Measurements from ENCODE around the gene OTOGL. TPM values are rescaled to one million over a fixed set of nuclear protein-coding genes. Genes with fewer than 3 reads are reported as not detected.

Gene OTOGL, protein sequence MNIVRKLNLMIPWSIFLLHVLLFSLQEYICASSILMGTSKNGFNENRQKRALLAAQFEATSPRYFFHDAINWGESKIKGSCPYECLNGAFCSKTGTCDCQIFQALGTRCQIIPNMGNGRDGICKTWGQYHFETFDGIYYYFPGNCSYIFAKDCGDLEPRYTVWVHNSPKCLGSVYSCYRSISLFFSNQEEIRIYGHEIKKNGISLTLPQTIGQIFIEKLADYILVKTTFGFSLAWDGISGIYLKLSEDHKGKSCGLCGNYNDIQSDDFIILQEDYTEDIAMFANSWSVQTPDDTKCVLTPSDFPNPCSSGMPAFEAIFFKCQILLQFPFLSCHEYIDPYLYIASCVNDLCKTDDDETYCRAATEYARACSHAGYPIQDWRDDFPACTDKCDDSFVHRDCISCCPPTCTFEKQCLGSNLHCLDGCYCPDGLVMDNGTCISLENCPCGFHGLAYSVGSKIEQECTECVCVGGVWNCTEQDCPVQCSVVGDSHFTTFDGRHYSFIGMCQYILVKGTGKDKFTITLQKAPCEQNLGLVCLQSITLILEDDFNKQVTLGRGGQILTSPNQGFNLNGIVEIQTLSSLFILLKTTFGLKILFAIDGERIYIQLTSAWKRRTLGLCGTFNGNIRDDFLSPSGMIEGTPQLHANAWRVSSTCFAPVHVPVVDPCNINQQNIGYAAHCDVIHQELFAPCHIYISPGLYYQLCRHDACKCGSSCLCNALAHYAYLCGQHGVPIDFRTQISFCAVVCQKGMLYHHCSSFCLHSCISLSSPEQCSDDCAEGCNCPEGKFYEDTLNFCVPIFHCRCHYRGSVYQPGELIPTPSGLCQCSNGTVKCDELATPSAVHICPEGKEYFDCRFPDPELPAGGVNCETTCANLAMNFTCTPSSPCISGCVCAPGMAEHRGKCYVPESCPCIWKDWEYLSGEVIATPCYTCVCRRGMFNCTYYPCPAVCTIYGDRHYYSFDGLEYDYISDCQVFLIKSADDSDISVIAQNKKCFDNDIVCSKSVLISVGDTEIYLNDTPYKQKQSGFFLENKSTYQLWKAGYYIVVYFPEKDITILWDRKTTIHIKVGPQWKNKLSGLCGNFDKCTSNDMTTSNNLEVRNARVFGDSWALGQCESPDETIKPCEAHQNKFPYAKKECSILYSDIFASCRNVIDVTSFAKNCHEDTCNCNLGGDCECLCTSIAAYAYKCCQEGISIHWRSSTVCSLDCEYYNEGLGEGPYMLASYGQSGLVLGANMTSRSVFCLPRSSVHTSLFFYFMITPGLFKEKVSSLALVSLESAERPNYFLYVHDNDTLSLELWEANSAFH (N-terminal part only)
- total RNA-seq (not detected), polyA plus RNA-seq (not detected)

DNA sequence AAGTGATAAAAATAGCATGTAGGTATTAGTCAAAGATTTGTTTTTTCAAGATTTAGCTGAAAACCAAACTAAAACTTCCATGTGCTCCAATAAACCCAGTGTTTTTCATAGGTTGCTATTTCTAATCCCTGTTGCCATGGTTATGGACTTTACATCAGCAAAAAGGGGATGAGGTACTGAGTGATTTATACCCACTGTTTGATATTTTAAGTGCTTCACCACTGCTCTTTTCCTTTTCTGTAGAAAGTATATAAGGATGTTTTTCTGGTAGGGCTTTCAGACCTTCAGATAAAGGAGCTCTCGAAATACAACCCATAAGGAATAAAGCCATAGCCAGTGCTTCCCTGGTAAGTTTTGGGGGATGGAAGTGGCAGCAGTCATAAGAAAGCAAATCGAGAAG is at the start of gene OTOGL:
Gene OTOGL, plus strand, starts transcription at position 279 of the 400 bp plus-strand sequence. CDS start 109,895 bp downstream, outside the sequence.
- Histone ChIP-seq H3K27me3 (ENCODE audit: insufficient read depth, low read length) (no peaks in the 10 kb centered on the region), H3K4me1 (ENCODE audit: insufficient read depth, low read length) (no peaks in the 10 kb centered on the region), H3K36me3 (ENCODE audit: insufficient read depth, low read length) (no peaks in the 10 kb centered on the region), H3K9me3 (ENCODE audit: control insufficient read depth in 1 of 2, low read length in 2 of 2) (no peaks in the 10 kb centered on the region), H3K4me3 (ENCODE audit: low read length in 2 of 2) (no peak within 1 kb of the TSS), H3K27ac (ENCODE audit: low read depth, low read length) (no peak within 1 kb of the TSS)
- Mint-ChIP-seq H3K4me3 (no peak within 1 kb of the TSS), H3K36me3 (no peaks in the 10 kb centered on the region), H3K27ac (no peak within 1 kb of the TSS), H3K27me3 (peaks cover 0 to 1% of the 10 kb centered on the region in 2 donors), H3K9me3 (no peaks in the 10 kb centered on the region), H3K4me1 (no peaks in the 10 kb centered on the region)
- POLR2A ChIA-PET (ENCODE audit: partially characterized antibody): interaction anchor here (1.3 kb wide), 1 partner anchor 15 kb away, joined by 3 read pairs; no protein-coding TSS in a partner anchor
- no peak for DNase-seq
- CTCF ChIA-PET (ENCODE audit: partially characterized antibody): interaction anchor here (0.8 kb wide), 1 partner anchor 21 kb away, joined by 3 read pairs; no protein-coding TSS in a partner anchor
- intact Hi-C loops (cut with micrococcal nuclease): no loop called here

DNA sequence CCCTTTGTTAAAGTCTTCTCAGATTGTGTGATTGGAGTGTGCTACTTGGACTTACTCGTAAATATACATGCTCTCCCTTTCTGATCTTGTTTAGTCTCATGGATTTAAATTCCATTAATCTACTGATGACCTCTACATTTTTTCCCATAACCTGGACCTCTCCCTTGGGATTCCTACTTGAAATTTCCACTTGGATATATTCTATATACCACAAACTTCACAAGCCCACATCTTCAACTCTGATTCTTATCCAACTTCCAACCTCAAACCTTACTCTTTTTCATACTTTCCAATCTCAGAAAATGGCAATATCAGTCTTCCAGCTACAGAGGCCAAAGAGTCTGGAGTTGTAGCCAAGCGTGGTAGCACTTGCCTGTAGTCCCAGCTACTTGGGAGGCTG is 49.1 kb upstream of the OTOGL start:
- Mint-ChIP-seq H3K36me3 (no peaks in the 10 kb centered on the region), H3K27ac (no peak overlapping the region), H3K4me3 (no peak overlapping the region), H3K9me3 (no peaks in the 10 kb centered on the region), H3K27me3 (peaks cover 1 to 4% of the 10 kb centered on the region in 2 donors), H3K4me1 (peaks cover 4 to 9% (median 5%) of the 10 kb centered on the region in 4 donors)
- no peak for DNase-seq
- no peak overlapping the region for H3K4me3 ChIP-seq (ENCODE audit: low read length in 2 of 2)
- no peaks in the 10 kb centered on the region for H3K27me3 ChIP-seq (ENCODE audit: insufficient read depth, low read length)
- intact Hi-C loops (cut with micrococcal nuclease): no loop called here
- ChIA-PET CTCF (ENCODE audit: partially characterized antibody) (interaction anchor here (1.0 kb wide), 1 partner anchor 141 kb away, joined by 3 read pairs; no protein-coding TSS in a partner anchor), POLR2A (ENCODE audit: partially characterized antibody) (no interaction called here)
- H3K27ac ChIP-seq (ENCODE audit: low read depth, low read length): no peak overlapping the region
- H3K4me1 ChIP-seq (ENCODE audit: insufficient read depth, low read length): no peaks in the 10 kb centered on the region
- no peaks in the 10 kb centered on the region for H3K36me3 ChIP-seq (ENCODE audit: insufficient read depth, low read length)
- no peaks in the 10 kb centered on the region for H3K9me3 ChIP-seq (ENCODE audit: control insufficient read depth in 1 of 2, low read length in 2 of 2)

DNA sequence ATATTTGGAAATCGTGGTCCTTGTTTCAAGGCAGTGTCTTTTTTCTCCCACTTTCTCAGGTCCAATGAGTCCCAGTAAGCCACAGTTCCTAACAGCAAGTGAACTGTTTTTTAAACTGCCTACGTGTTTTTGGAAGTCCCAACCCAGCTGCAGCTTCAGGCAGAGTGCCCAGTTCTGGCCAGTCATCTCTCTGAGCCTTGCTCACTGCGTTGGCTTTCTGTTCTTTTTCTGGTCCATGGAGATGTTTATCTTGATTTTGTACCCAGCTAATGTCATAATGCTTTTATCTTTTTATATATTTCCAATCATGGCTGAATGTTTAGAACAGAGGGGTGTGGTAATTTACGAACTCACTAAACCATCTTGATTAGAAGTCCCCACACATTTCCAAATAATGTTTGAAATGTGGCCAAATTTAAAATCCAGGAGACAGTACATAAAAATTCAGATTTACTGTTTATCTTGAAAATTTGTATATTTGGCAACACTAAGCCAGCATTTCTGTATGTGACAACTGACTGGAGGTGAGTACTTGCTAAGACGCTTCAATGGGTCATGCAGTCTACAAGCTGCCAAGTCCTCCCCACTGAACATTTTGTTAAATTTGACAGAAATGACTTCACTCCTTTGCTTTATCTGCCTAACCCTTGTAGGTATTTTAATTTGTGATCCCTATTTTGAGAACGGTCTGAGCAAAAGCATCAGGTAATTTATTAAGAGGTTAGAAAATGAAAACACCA is 46.1 kb upstream of the OTOGL start:
- DNase-seq: no peak
- H3K27ac Mint-ChIP-seq: no peak overlapping the region
- H3K36me3 ChIP-seq (ENCODE audit: insufficient read depth, low read length): no peaks in the 10 kb centered on the region
- H3K36me3 Mint-ChIP-seq: no peaks in the 10 kb centered on the region
- H3K4me1 ChIP-seq (ENCODE audit: insufficient read depth, low read length): no peaks in the 10 kb centered on the region
- POLR2A ChIA-PET (ENCODE audit: partially characterized antibody): no interaction called here
- H3K27ac ChIP-seq (ENCODE audit: low read depth, low read length): no peak overlapping the region
- CTCF ChIA-PET (ENCODE audit: partially characterized antibody): interaction anchor here (0.7 to 1.8 kb wide), 5 partner anchors 8 to 216 kb away, joined by 3 to 8 read pairs (median 4); no protein-coding TSS in a partner anchor
- H3K9me3 Mint-ChIP-seq: no peaks in the 10 kb centered on the region
- intact Hi-C loops (cut with micrococcal nuclease): no loop called here
- no peak overlapping the region for H3K4me3 Mint-ChIP-seq
- peaks cover 4 to 9% (median 5%) of the 10 kb centered on the region in 4 donors for H3K4me1 Mint-ChIP-seq
- no peaks in the 10 kb centered on the region for H3K9me3 ChIP-seq (ENCODE audit: control insufficient read depth in 1 of 2, low read length in 2 of 2)
- H3K27me3 ChIP-seq (ENCODE audit: insufficient read depth, low read length): no peaks in the 10 kb centered on the region
- peaks cover 1 to 4% of the 10 kb centered on the region in 2 donors for H3K27me3 Mint-ChIP-seq
- no peak overlapping the region for H3K4me3 ChIP-seq (ENCODE audit: low read length in 2 of 2)

DNA sequence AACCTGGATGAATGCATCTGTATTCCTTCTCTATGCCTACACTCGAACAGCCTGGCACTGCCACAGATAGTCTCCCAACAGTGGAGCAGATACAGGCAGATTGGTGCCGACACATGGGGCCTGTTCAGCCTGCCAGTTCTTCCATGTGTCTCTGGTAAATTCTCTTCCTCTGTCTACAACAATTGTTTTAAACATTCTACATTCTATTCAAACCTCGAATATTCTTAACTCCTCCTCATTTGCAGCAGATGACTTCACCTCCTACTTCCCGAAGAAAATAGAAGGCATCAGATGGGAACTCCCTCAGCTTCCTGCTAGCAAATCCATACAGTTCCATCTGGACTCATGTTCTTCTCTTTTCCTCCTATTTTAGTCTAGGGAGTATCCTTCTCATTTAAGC is 43.1 kb upstream of the OTOGL start:
- H3K9me3 ChIP-seq (ENCODE audit: control insufficient read depth in 1 of 2, low read length in 2 of 2): no peaks in the 10 kb centered on the region
- H3K4me3 Mint-ChIP-seq: no peak overlapping the region
- H3K4me1 Mint-ChIP-seq: peaks cover 4 to 9% (median 5%) of the 10 kb centered on the region in 4 donors
- H3K36me3 ChIP-seq (ENCODE audit: insufficient read depth, low read length): no peaks in the 10 kb centered on the region
- no peaks in the 10 kb centered on the region for H3K4me1 ChIP-seq (ENCODE audit: insufficient read depth, low read length)
- no peak overlapping the region for H3K4me3 ChIP-seq (ENCODE audit: low read length in 2 of 2)
- no peaks in the 10 kb centered on the region for H3K36me3 Mint-ChIP-seq
- no peaks in the 10 kb centered on the region for H3K27me3 ChIP-seq (ENCODE audit: insufficient read depth, low read length)
- no peak overlapping the region for H3K27ac ChIP-seq (ENCODE audit: low read depth, low read length)
- DNase-seq: no peak
- H3K9me3 Mint-ChIP-seq: no peaks in the 10 kb centered on the region
- H3K27me3 Mint-ChIP-seq: peaks cover 0 to 4% of the 10 kb centered on the region in 2 donors
- POLR2A ChIA-PET (ENCODE audit: partially characterized antibody): no interaction called here
- no peak overlapping the region for H3K27ac Mint-ChIP-seq
- intact Hi-C loops (cut with micrococcal nuclease): no loop called here
- CTCF ChIA-PET (ENCODE audit: partially characterized antibody): no interaction called here

DNA sequence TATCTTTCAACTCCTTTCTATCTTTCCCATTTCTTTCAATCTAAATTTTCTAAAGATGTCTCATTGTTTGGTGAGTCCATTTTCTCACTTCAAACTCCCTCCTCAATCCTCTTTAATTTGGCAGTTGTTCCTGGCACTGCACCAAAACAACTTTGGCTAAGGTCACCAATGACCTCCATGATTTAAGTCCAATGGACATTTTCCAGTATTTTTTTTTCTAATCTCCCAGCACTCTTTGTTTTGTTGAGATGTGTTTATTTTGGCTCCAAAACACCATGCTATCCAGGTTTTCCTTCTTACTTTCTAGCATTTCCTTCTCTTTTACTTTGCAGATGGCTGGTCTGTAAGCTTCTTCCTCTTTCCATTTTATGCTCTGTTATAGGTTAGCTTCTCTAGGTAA is 42.5 kb upstream of the OTOGL start:
- Histone ChIP-seq H3K9me3 (ENCODE audit: control insufficient read depth in 1 of 2, low read length in 2 of 2) (no peaks in the 10 kb centered on the region), H3K36me3 (ENCODE audit: insufficient read depth, low read length) (no peaks in the 10 kb centered on the region), H3K27ac (ENCODE audit: low read depth, low read length) (no peak overlapping the region), H3K4me1 (ENCODE audit: insufficient read depth, low read length) (no peaks in the 10 kb centered on the region), H3K27me3 (ENCODE audit: insufficient read depth, low read length) (no peaks in the 10 kb centered on the region), H3K4me3 (ENCODE audit: low read length in 2 of 2) (no peak overlapping the region)
- H3K4me3 Mint-ChIP-seq: no peak overlapping the region
- POLR2A ChIA-PET (ENCODE audit: partially characterized antibody): no interaction called here
- CTCF ChIA-PET (ENCODE audit: partially characterized antibody): no interaction called here
- H3K27me3 Mint-ChIP-seq: peaks cover 0 to 4% of the 10 kb centered on the region in 2 donors
- peaks cover 4 to 7% (median 5%) of the 10 kb centered on the region in 4 donors for H3K4me1 Mint-ChIP-seq
- no peak overlapping the region for H3K27ac Mint-ChIP-seq
- intact Hi-C loops (cut with micrococcal nuclease): no loop called here
- H3K9me3 Mint-ChIP-seq: no peaks in the 10 kb centered on the region
- DNase-seq: no peak
- H3K36me3 Mint-ChIP-seq: no peaks in the 10 kb centered on the region

DNA sequence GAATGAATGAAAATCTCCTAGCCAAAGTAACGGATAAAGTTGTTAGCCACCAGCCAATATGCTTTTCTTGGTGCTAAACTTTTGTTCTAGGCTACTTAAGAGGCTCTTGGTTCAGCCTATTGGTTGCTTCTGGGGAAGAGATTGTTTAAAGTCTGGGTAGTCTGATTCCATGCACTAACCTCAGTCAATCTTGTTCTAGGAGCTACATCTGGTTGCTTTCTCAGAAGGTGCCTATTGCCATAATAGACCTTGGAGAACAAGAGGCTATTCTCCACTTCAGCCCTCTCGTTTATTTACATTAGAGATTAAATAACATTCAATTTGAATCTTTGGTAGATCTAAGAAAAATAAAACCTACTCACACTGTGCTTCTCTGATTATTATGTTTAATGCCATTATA is 40.8 kb upstream of the OTOGL start:
- intact Hi-C loops (cut with micrococcal nuclease): no loop called here
- Mint-ChIP-seq H3K4me3 (no peak overlapping the region), H3K27me3 (peaks cover 3% of the 10 kb centered on the region in 2 donors), H3K36me3 (no peaks in the 10 kb centered on the region), H3K9me3 (no peaks in the 10 kb centered on the region), H3K4me1 (peaks cover 0 to 1% (median 0%) of the 10 kb centered on the region in 4 donors), H3K27ac (no peak overlapping the region)
- ChIA-PET POLR2A (ENCODE audit: partially characterized antibody) (no interaction called here), CTCF (ENCODE audit: partially characterized antibody) (no interaction called here)
- Histone ChIP-seq H3K9me3 (ENCODE audit: control insufficient read depth in 1 of 2, low read length in 2 of 2) (no peaks in the 10 kb centered on the region), H3K27me3 (ENCODE audit: insufficient read depth, low read length) (no peaks in the 10 kb centered on the region), H3K4me3 (ENCODE audit: low read length in 2 of 2) (no peak overlapping the region), H3K27ac (ENCODE audit: low read depth, low read length) (no peak overlapping the region), H3K4me1 (ENCODE audit: insufficient read depth, low read length) (no peaks in the 10 kb centered on the region), H3K36me3 (ENCODE audit: insufficient read depth, low read length) (no peaks in the 10 kb centered on the region)
- no peak for DNase-seq
